Thyroid gland (tissue), 4 donors: Measurements from ENCODE around the gene PBXIP1. TPM values are rescaled to one million over a fixed set of nuclear protein-coding genes. Genes with fewer than 3 reads are reported as not detected.

Experiments
- DNase-seq, 2 donors: peaks; one replicate each; pipeline ENCODE4 v3.0.0-alpha.2; 2019
- H3K27ac ChIP-seq, 3 donors: fragments of 200-600 bp; sonication (generic); 1 replicate in 2 of 3; 2 replicates in 1 of 3; pipeline ENCODE4 v1.5.1; 2016 to 2019; ENCODE audit warnings: mild to moderate bottlenecking in 1 of 3, moderate library complexity in 1 of 3
- H3K27me3 ChIP-seq: fragments of 200-600 bp; sonication (generic); one replicate; pipeline ENCODE4 v1.5.1; 2019
- H3K36me3 ChIP-seq, 2 donors: fragments of 200-600 bp; sonication (generic); one replicate each; pipeline ENCODE4 v1.5.1; 2016 to 2019
- H3K4me1 ChIP-seq, 2 donors: fragments of 200-600 bp; sonication (generic); one replicate each; pipeline ENCODE4 v1.5.1; 2017 to 2019
- H3K4me3 ChIP-seq, 3 donors: fragments of 200-600 bp; sonication (generic); replicated peaks in 1 of 3; 1 replicate in 2 of 3; 2 replicates in 1 of 3; pipeline ENCODE4 v1.5.1; 2016; ENCODE audit warnings: mild to moderate bottlenecking in 1 of 3
- H3K9me3 ChIP-seq: fragments of 200-600 bp; sonication (generic); one replicate; pipeline ENCODE4 v1.5.1; 2017
- POLR2A ChIP-seq, 2 donors: fragments of 450-650 bp; IDR thresholded peaks; one replicate each; pipeline ENCODE4 v1.6.1; 2017; ENCODE audit warnings: antibody characterized with exemption in 2 of 2, mild to moderate bottlenecking in 2 of 2, moderate library complexity in 1 of 2
- WGBS, 2 donors: methylation state at CpG; one replicate each; pipeline ENCODE4 v1.1.5; 2017; 5-methylcytosine and 5-hydroxymethylcytosine counted together
- intact Hi-C: fragments of 100-400 bp; cut with DNase I; formaldehyde crosslinking; loops from one replicate; pipeline ENCODE4 v1.15.1; 2023
- total RNA-seq, 4 donors: library from RNA; depleted of rRNA; stranded (reverse); fragments of >200 nt; gene quantifications; one replicate each; pipeline ENCODE4 v1.2.3, GENCODE V29; 2016
- TF ChIP-seq, protein P1 (sequence below), 6 experiments: fragments of 200-600 bp in 3 of 6; fragments of 450-650 bp in 3 of 6; sonication (generic) in 3 of 6; IDR thresholded peaks; one replicate each; pipeline ENCODE4 v1.5.1; 2016 to 2019; ENCODE audit warnings: antibody characterized with exemption in 6 of 6, mild to moderate bottlenecking in 2 of 6, inconsistent platforms in 1 of 6, moderate library complexity in 1 of 6

The PBXIP1 gene
- total RNA-seq, 4 donors from 2014 or later: 139 to 205 (median 181) TPM

DNA sequence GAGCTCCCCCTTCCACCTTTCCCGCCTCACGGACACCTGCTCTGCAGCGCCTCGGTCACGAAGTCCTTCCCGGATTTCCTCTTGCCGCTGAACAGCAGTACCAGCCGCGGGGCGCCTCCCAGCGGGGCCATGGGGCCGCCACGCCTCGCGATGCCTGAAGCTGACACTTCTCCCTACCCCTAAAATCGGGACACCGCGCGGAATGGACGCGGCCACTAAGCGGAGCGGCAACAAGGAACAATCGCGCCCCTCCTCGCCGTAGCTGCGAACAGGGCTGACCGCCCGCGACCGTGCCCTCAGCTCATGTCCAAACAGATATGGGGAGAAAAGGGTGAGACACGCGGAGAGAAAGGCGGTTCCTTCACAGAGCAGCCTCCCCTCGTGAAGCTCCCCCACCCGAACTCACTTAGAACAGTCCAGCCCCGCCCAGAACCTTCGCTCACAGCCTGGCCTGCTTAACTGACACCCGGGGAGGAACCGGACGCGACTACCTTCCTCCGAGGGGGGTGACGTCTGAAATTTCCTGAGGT lies 19.3 kb downstream of the PBXIP1 start, which contains the start of gene PMVK:
Gene PMVK (minus strand): TSS at position 165 of the 530 bp plus-strand sequence. CDS start 34 bp downstream, at position 131.
- intact Hi-C loops: no loop called here
- Histone ChIP-seq H3K9me3 (no peaks in the 10 kb centered on the region), H3K4me3 (peak within 1 kb of the TSS in 2 of 3 donors; percentile 33 to 50), H3K27me3 (no peaks in the 10 kb centered on the region), H3K4me1 (peaks cover 16 to 37% of the 10 kb centered on the region in 2 donors), H3K27ac (peak within 1 kb of the TSS; percentile 98 to 99 (median 99)), H3K36me3 (no peaks in the 10 kb centered on the region)
- DNase-seq: peak; percentile 98
- 0 to 1% methylated on average over 20 to 41 of the region's 45 CpGs for WGBS, 2 donors
- TF ChIP-seq, protein P1, sequence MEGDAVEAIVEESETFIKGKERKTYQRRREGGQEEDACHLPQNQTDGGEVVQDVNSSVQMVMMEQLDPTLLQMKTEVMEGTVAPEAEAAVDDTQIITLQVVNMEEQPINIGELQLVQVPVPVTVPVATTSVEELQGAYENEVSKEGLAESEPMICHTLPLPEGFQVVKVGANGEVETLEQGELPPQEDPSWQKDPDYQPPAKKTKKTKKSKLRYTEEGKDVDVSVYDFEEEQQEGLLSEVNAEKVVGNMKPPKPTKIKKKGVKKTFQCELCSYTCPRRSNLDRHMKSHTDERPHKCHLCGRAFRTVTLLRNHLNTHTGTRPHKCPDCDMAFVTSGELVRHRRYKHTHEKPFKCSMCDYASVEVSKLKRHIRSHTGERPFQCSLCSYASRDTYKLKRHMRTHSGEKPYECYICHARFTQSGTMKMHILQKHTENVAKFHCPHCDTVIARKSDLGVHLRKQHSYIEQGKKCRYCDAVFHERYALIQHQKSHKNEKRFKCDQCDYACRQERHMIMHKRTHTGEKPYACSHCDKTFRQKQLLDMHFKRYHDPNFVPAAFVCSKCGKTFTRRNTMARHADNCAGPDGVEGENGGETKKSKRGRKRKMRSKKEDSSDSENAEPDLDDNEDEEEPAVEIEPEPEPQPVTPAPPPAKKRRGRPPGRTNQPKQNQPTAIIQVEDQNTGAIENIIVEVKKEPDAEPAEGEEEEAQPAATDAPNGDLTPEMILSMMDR (IDR thresholded peaks at IDR 0.05): peak in 4 of 6 experiments; percentile 25 to 42 (median 31)
- peak in 1 of 2 donors; percentile 75 for TF ChIP-seq POLR2A (IDR thresholded peaks at IDR 0.05)

DNA sequence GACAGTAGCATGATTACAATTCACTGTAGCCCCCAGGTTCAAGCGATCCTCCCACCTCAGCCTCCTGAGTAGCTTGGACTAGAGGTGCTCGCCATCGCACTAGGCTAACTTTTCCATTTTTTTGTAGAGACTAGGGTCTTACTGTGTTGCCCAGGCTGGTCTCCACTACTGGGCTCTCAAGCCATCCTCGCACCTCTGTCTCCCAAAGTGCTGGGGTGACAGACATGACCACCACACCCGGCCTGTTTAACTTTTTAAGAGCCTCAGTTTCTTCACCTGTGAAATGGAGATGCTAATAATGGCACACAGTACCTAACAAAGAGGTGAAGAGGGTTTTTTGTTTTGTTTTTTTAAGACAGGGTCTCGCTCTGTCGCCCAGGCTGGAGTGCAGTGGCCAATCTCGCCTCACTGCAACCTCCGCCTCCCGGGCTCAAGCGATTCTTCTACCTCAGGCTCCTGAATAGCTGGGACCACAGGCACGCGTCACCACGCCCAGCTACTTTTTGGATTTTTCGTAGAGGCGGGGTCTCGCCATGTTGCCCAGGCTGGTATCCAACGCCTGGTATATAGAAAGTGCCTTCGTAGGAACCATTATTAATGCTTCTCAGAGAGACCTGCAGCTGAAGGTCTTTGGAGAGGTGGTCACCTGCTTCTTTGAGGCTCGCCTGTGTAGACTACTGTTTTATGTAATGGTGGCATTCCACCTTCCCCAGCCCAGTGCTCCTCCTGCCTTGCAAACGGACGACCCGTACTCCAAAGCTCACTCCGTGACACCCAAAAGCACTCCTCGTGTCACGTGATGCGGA lies 19.9 kb downstream of the PBXIP1 start:
- Histone ChIP-seq H3K4me1 (peaks cover 14 to 30% of the 10 kb centered on the region in 2 donors), H3K27ac (peak overlapping the region; percentile 98 to 99 (median 99)), H3K27me3 (no peaks in the 10 kb centered on the region), H3K36me3 (no peaks in the 10 kb centered on the region), H3K9me3 (no peaks in the 10 kb centered on the region), H3K4me3 (peak overlapping the region in 2 of 3 donors; percentile 33 to 50)
- intact Hi-C loops: no loop called here
- no peak for TF ChIP-seq POLR2A (IDR thresholded peaks at IDR 0.05)
- TF ChIP-seq, protein P1 (IDR thresholded peaks at IDR 0.05): no peak
- DNase-seq: peak; percentile 61 to 64
- 29 to 40% methylated on average over 24 to 27 of the region's 27 CpGs for WGBS, 2 donors

DNA sequence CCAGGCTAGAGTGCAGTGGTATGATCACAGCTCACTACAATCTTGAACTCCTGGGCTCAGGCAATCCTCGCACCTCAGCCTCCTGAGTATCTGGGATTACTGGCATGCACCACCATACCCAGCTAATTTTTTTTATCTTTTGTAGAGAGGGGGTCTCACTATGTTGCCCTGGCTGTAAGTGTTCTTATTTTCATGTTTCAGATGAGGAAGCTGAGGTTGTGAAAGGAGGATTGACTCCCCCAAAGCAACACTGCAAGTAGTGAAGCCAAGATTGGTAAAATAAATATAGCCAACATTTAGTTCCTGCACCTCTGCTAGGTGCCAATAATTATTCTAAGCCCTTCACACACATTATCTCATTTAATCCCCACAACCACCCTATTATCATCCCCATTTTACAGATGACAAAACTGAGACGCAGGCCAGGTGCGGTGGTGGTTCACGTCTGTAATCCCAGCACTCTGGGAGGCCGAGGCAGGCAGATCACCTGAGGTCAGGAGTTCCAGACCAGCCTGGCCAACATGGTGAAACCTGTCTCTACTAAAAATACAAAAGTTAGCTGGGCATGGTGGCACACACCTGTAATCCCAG lies 21.4 kb downstream of the PBXIP1 start:
- TF ChIP-seq, protein P1 (IDR thresholded peaks at IDR 0.05): no peak
- TF ChIP-seq POLR2A (IDR thresholded peaks at IDR 0.05): no peak
- no peaks in the 10 kb centered on the region for H3K27me3 ChIP-seq
- no peaks in the 10 kb centered on the region for H3K9me3 ChIP-seq
- H3K4me1 ChIP-seq: peaks cover 14 to 19% of the 10 kb centered on the region in 2 donors
- H3K27ac ChIP-seq: no peak overlapping the region
- 95 to 97% methylated on average over 5 of the region's 5 CpGs for WGBS, 2 donors
- no peaks in the 10 kb centered on the region for H3K36me3 ChIP-seq
- no peak for DNase-seq
- H3K4me3 ChIP-seq: no peak overlapping the region
- intact Hi-C loops: no loop called here

DNA sequence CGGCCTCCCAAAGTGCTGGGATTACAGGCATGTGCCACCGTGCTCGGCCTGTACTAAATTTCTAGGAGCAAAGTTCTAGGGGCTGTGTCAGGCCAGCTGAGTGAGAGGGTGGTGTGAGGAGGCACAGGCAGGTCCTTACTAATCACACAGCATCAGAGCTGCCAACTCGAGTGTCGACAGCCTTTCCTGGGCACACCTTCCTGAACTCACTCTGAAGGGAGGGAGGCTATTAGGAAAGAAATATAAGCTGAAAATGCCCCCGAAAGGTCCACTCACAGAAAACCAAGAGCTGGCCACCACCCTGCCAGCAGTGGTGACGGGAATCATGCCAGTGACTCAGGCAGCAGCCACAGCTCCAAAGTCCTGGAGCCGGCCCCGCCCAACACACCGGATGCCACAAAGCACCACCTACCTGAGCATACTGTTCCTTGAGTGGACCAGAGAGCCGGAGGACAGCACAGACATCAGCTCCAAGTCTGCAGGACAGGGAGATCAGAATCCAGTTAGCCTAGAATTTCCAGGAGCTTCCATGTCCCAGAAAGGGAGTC lies 23.9 kb downstream of the PBXIP1 start:
- peaks cover 7% of the 10 kb centered on the region in 2 donors for H3K4me1 ChIP-seq
- H3K36me3 ChIP-seq: no peaks in the 10 kb centered on the region
- DNase-seq: no peak
- 83 to 97% methylated on average over 11 of the region's 11 CpGs for WGBS, 2 donors
- TF ChIP-seq, protein P1 (IDR thresholded peaks at IDR 0.05): no peak
- TF ChIP-seq POLR2A (IDR thresholded peaks at IDR 0.05): no peak
- intact Hi-C loops: no loop called here
- no peak overlapping the region for H3K4me3 ChIP-seq
- no peaks in the 10 kb centered on the region for H3K27me3 ChIP-seq
- no peak overlapping the region for H3K27ac ChIP-seq
- H3K9me3 ChIP-seq: no peaks in the 10 kb centered on the region
